Activated naive CD8-positive, alpha-beta T cell treated with anti-CD3 and anti-CD28 coated beads, Interleukin-2, amount 50 U/mL, for 16 hours (primary cell): ENCODE data around the gene RXRB.
"Not testable (repeated sequence)": the region's sequence is repeated elsewhere in the genome, so short reads cannot be mapped to it uniquely, and the experiment has no call there.

Source experiments
- DNase-seq: peaks from one replicate; pipeline ENCODE4 v3.0.0-alpha.2; 2020; ENCODE audit warnings: low read depth, low spot score

Gene RXRB

GRCh38 chr6:33163540-33163939 is 36.9 kb downstream of the RXRB start:
- DNase-seq = no peak

GRCh38 chr6:33161354-33162331 is 38.8 kb downstream of the RXRB start:
- DNase-seq = peak; percentile 51

- DNase-seq = no peak
Observed at GRCh38 chr6:33160728-33161344, 39.6 kb downstream of the RXRB start.

GRCh38 chr6:33160096-33160495 is 40.4 kb downstream of the RXRB start:
- DNase-seq = no peak

- no peak for DNase-seq
Observed at GRCh38 chr6:33156964-33157363, 43.5 kb downstream of the RXRB start.

- no peak for DNase-seq
Observed at GRCh38 chr6:33156561-33156960, 43.9 kb downstream of the RXRB start.

GRCh38 chr6:33154349-33154748 is 46.1 kb downstream of the RXRB start:
- DNase-seq = no peak

GRCh38 chr6:33151050-33151449 is 49.4 kb downstream of the RXRB start:
- no peak for DNase-seq

- DNase-seq = not testable (repeated sequence)
Observed at GRCh38 chr6:33150560-33150959, 49.9 kb downstream of the RXRB start.

GRCh38 chr6:33147807-33148666 is 52.4 kb downstream of the RXRB start:
- no peak for DNase-seq

- no peak for DNase-seq
Observed at GRCh38 chr6:33144373-33144772, 56.1 kb downstream of the RXRB start.
